AG04450 (cell line): ENCODE measurements around the gene ADGRD1. TPM values are rescaled to one million over a fixed set of nuclear protein-coding genes. Genes with fewer than 3 reads are reported as not detected.

Source experiments
- CTCF ChIA-PET: fragments of 300-600, 350-600 bp; formaldehyde crosslinking; extraction: SDS; loops from one replicate; lab custom pipeline; 2022; ENCODE audit warnings: antibody characterized with exemption, inconsistent platforms; lab: Charles Lee
- POLR2A ChIA-PET: fragments of 350-600 bp; formaldehyde crosslinking; extraction: SDS; loops from one replicate; lab custom pipeline; 2021; ENCODE audit warnings: antibody characterized with exemption, inconsistent platforms; lab: Yijun Ruan, JAX
- DNase-seq: peaks from one replicate; pipeline ENCODE4 v3.0.0-alpha.2; 2011; ENCODE audit warnings: low read depth, low spot score
- H3K27ac ChIP-seq: one replicate; pipeline ENCODE4 v1.5.1; 2012; ENCODE audit warnings: low read depth, low read length, control low read depth
- H3K27me3 ChIP-seq: one replicate; pipeline ENCODE4 v1.6.0; 2012; ENCODE audit warnings: low read length; ENCODE audit not compliant: control insufficient read depth, insufficient read depth
- H3K4me3 ChIP-seq: 2 replicates; pipeline ENCODE4 v1.5.1; 2011; ENCODE audit warnings: mild to moderate bottlenecking, low read depth, low read length, control low read depth
- H3K9me3 ChIP-seq: 2 replicates; pipeline ENCODE4 v1.5.1; 2012; ENCODE audit warnings: low read length; ENCODE audit not compliant: control insufficient read depth, insufficient read depth
- CTCF ChIP-seq: IDR thresholded peaks from 2 replicates; pipeline ENCODE4 v1.5.1; 2011; ENCODE audit warnings: low read depth, low read length, control low read depth, inconsistent platforms
- polyA plus RNA-seq: library from polyadenylated mRNA; depleted of rRNA; stranded (reverse); fragments of >200 nt; gene quantifications from 2 replicates; pipeline ENCODE4 v1.2.3, GENCODE V29; 2011

ADGRD1 gene
- polyA plus RNA-seq, 1 experiment = 0.05 TPM

DNA sequence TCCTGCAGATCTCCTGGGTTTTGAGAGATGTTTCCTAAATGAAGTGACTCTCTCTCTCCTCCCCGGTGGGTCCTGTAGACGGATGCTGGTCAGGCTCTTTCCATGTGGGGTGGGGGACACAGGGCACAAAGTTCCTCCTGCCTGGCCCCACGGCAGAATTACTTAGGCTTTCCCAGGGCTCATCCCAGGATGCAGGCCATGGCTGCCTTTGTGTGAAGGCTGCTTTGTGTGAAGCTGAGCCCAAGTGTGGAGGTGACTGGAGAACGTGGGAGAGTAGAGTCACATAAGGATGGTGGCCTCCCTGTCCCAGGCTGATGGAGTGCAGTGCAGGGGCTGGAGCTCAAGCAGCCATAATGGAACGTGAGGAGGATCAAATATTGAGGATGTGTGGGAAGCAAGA lies 200.2 kb downstream of the ADGRD1 start:
- TF ChIP-seq CTCF = no peak
- ChIA-PET POLR2A (no interaction called here), CTCF (no interaction called here)
- Histone ChIP-seq H3K27me3 (no peaks in the 10 kb centered on the region), H3K27ac (no peak overlapping the region), H3K9me3 (peaks cover 38% of the 10 kb centered on the region), H3K4me3 (no peak overlapping the region)
- no peak for DNase-seq

GRCh38 chr12:131155131-131155530 lies 201.4 kb downstream of the ADGRD1 start:
- TF ChIP-seq CTCF = no peak
- CTCF ChIA-PET = no interaction called here
- Histone ChIP-seq H3K4me3 (no peak overlapping the region), H3K27ac (no peak overlapping the region), H3K9me3 (peaks cover 38% of the 10 kb centered on the region), H3K27me3 (no peaks in the 10 kb centered on the region)
- POLR2A ChIA-PET = no interaction called here
- DNase-seq = no peak

GRCh38 chr12:131157743-131158142 lies 204.0 kb downstream of the ADGRD1 start:
- CTCF ChIA-PET = no interaction called here
- H3K27me3 ChIP-seq = no peaks in the 10 kb centered on the region
- POLR2A ChIA-PET = no interaction called here
- no peak overlapping the region for H3K27ac ChIP-seq
- no peak for DNase-seq
- no peak overlapping the region for H3K4me3 ChIP-seq
- peaks cover 30% of the 10 kb centered on the region for H3K9me3 ChIP-seq
- TF ChIP-seq CTCF = no peak

GRCh38 chr12:131159660-131160059 lies 206.0 kb downstream of the ADGRD1 start:
- Histone ChIP-seq H3K27me3 (no peaks in the 10 kb centered on the region), H3K4me3 (no peak overlapping the region), H3K27ac (no peak overlapping the region), H3K9me3 (peaks cover 37% of the 10 kb centered on the region)
- ChIA-PET CTCF (no interaction called here), POLR2A (no interaction called here)
- no peak for TF ChIP-seq CTCF
- DNase-seq = no peak

- no peak for DNase-seq
- no peak for TF ChIP-seq CTCF
- ChIA-PET POLR2A (no interaction called here), CTCF (no interaction called here)
- Histone ChIP-seq H3K27me3 (no peaks in the 10 kb centered on the region), H3K27ac (no peak overlapping the region), H3K9me3 (peaks cover 45% of the 10 kb centered on the region), H3K4me3 (no peak overlapping the region)
These were observed 208.4 kb downstream of the ADGRD1 start for GRCh38 chr12:131162113-131162512.
